Fibroblast of lung (primary cell): Measurements from ENCODE around the gene MITF. TPM values are rescaled to one million over a fixed set of nuclear protein-coding genes. Genes with fewer than 3 reads are reported as not detected.
A peak's percentile ranks its signal among the peaks of the same experiment; 100 is the strongest.

ENCODE experiments used
- DNase-seq, 2 donors: peaks; one replicate each; pipeline versions ENCODE4 v3.0.0 to v3.0.0-alpha.2; 2010; ENCODE audit warnings: low read depth in 2 of 2
- H2AFZ ChIP-seq: 2 replicates; pipeline ENCODE4 v1.5.1; 2012; ENCODE audit warnings: low read length, control low read depth, inconsistent platforms
- H3K27ac ChIP-seq: 2 replicates; pipeline ENCODE4 v1.5.1; 2011; ENCODE audit warnings: low read length, control low read depth; ENCODE audit not compliant: insufficient read depth
- H3K27me3 ChIP-seq: 2 replicates; pipeline ENCODE4 v1.5.1; 2011; ENCODE audit warnings: mild to moderate bottlenecking, low read length; ENCODE audit not compliant: control insufficient read depth, insufficient read depth
- H3K36me3 ChIP-seq: 2 replicates; pipeline ENCODE4 v1.5.1; 2011; ENCODE audit warnings: low read length; ENCODE audit not compliant: control insufficient read depth, insufficient read depth
- H3K4me1 ChIP-seq: 2 replicates; pipeline ENCODE4 v1.5.1; 2011; ENCODE audit warnings: low read length; ENCODE audit not compliant: control insufficient read depth, insufficient read depth; ENCODE audit errors: extremely low read depth
- H3K4me2 ChIP-seq: 2 replicates; pipeline ENCODE4 v1.5.1; 2011; ENCODE audit warnings: low read length, control low read depth; ENCODE audit not compliant: insufficient read depth; ENCODE audit errors: extremely low read depth
- H3K4me3 ChIP-seq, 4 experiments: fragments of 200-600 bp in 1 of 4; sonication (generic) in 1 of 4; replicated peaks in 1 of 4; 2 replicates each; pipeline ENCODE4 v1.5.1; 2011 to 2016; ENCODE audit warnings: low read length in 4 of 4, low read depth in 3 of 4, mild to moderate bottlenecking in 3 of 4, control low read depth in 2 of 4, inconsistent platforms in 1 of 4, mixed read lengths in 1 of 4; ENCODE audit not compliant: insufficient read depth in 1 of 4; ENCODE audit errors: control extremely low read depth in 1 of 4
- H3K79me2 ChIP-seq: 2 replicates; pipeline ENCODE4 v1.5.1; 2012; ENCODE audit warnings: mild to moderate bottlenecking, low read length, inconsistent platforms; ENCODE audit not compliant: control insufficient read depth, insufficient read depth
- H3K9ac ChIP-seq: 2 replicates; pipeline ENCODE4 v1.5.1; 2011; ENCODE audit warnings: mild to moderate bottlenecking, low read length, control low read depth; ENCODE audit not compliant: insufficient read depth
- H3K9me3 ChIP-seq: 2 replicates; pipeline ENCODE4 v1.5.1; 2012; ENCODE audit warnings: low read depth, low read length; ENCODE audit not compliant: control insufficient read depth, insufficient read depth
- H4K20me1 ChIP-seq: 2 replicates; pipeline ENCODE4 v1.5.1; 2011; ENCODE audit warnings: low read length; ENCODE audit not compliant: control insufficient read depth, insufficient read depth; ENCODE audit errors: extremely low read depth
- CTCF ChIP-seq, 2 donors: IDR thresholded peaks in 1 of 2; conservative IDR thresholded peaks in 1 of 2; 1 replicate in 1 of 2; 2 replicates in 1 of 2; pipeline ENCODE4 v1.5.1; 2011 to 2012; ENCODE audit warnings: low read length in 2 of 2, control low read depth in 1 of 2, inconsistent platforms in 1 of 2, low read depth in 1 of 2, mild to moderate bottlenecking in 1 of 2
- EZH2 ChIP-seq: IDR thresholded peaks from 2 replicates; pipeline ENCODE4 v1.5.1; 2012; ENCODE audit warnings: low read length, control low read depth, mild to moderate bottlenecking; ENCODE audit errors: missing control alignments
- polyA plus RNA-seq, 2 donors: library from polyadenylated mRNA; depleted of rRNA in 1 of 2; stranded (reverse) in 1 of 2; unstranded in 1 of 2; fragments of >200 nt; gene quantifications; 2 replicates each; pipeline ENCODE4 v1.2.1, GENCODE V29; 2011 to 2012; ENCODE audit warnings: missing spikeins in 1 of 2
- total RNA-seq: library from RNA; depleted of rRNA; stranded (reverse); fragments of >200 nt; gene quantifications from 2 replicates; pipeline ENCODE4 v1.2.1, GENCODE V29; 2014

MITF gene
- total and polyA plus RNA-seq, 2 donors (not counting 1 experiment from before 2014, with no cell fraction given), result 31.6 to 34.3 TPM

- DNase-seq, result peak; percentile 67 to 71
- no peaks in the 10 kb centered on the region for H3K27me3 ChIP-seq
- no peaks in the 10 kb centered on the region for H3K4me1 ChIP-seq
- no peaks in the 10 kb centered on the region for H3K36me3 ChIP-seq
- H3K9ac ChIP-seq, result no peak within 1 kb of the TSS
- H3K27ac ChIP-seq, result no peak within 1 kb of the TSS
- peak within 1 kb of the TSS; percentile 7 for H3K4me2 ChIP-seq
- H4K20me1 ChIP-seq, result no peaks in the 10 kb centered on the region
- TF ChIP-seq CTCF (conservative IDR thresholded peaks at IDR 0.05 in 1 of 2, IDR thresholded peaks at IDR 0.05 in 1 of 2; ENCODE audit: low read depth in 1 of 2, low read length in 2 of 2) (no peak), EZH2 (no peak)
- peak within 1 kb of the TSS in 3 of 4 experiments; percentile 14 to 28 (median 23) for H3K4me3 ChIP-seq
- H3K9me3 ChIP-seq, result no peaks in the 10 kb centered on the region
- peak within 1 kb of the TSS; percentile 31 for H2AFZ ChIP-seq
- no peaks in the 10 kb centered on the region for H3K79me2 ChIP-seq
These were observed 260.1 kb downstream of the MITF start, which contains the start of gene SAMMSON for GRCh38 chr3:69999140-70000027. TSS of gene SAMMSON (plus strand) at chr3:69999733.

GRCh38 chr3:70000028-70000410 is 260.8 kb downstream of the MITF start:
- no peaks in the 10 kb centered on the region for H3K9me3 ChIP-seq
- no peak overlapping the region for H3K9ac ChIP-seq
- no peaks in the 10 kb centered on the region for H3K27me3 ChIP-seq
- H2AFZ ChIP-seq, result peak overlapping the region; percentile 24
- no peak for TF ChIP-seq CTCF (conservative IDR thresholded peaks at IDR 0.05 in 1 of 2, IDR thresholded peaks at IDR 0.05 in 1 of 2; ENCODE audit: low read depth in 1 of 2, low read length in 2 of 2)
- no peak for TF ChIP-seq EZH2
- no peak for DNase-seq
- no peak overlapping the region for H3K27ac ChIP-seq
- H3K36me3 ChIP-seq, result no peaks in the 10 kb centered on the region
- H3K79me2 ChIP-seq, result no peaks in the 10 kb centered on the region
- no peaks in the 10 kb centered on the region for H3K4me1 ChIP-seq
- H3K4me3 ChIP-seq, result no peak overlapping the region
- H3K4me2 ChIP-seq, result no peak overlapping the region
- no peaks in the 10 kb centered on the region for H4K20me1 ChIP-seq

GRCh38 chr3:70000563-70001081 is 261.4 kb downstream of the MITF start:
- Histone ChIP-seq H4K20me1 (no peaks in the 10 kb centered on the region), H3K9ac (no peak overlapping the region), H3K27ac (no peak overlapping the region), H3K27me3 (no peaks in the 10 kb centered on the region), H3K9me3 (no peaks in the 10 kb centered on the region), H3K4me2 (no peak overlapping the region), H2AFZ (no peak overlapping the region), H3K79me2 (no peaks in the 10 kb centered on the region), H3K4me1 (no peaks in the 10 kb centered on the region), H3K36me3 (no peaks in the 10 kb centered on the region), H3K4me3 (no peak overlapping the region)
- DNase-seq, result peak in 1 of 2 donors; percentile 83
- TF ChIP-seq CTCF (conservative IDR thresholded peaks at IDR 0.05 in 1 of 2, IDR thresholded peaks at IDR 0.05 in 1 of 2; ENCODE audit: low read depth in 1 of 2, low read length in 2 of 2) (no peak), EZH2 (no peak)
